ENCODE data around the gene ZNF865.

The ZNF865 gene

DNA sequence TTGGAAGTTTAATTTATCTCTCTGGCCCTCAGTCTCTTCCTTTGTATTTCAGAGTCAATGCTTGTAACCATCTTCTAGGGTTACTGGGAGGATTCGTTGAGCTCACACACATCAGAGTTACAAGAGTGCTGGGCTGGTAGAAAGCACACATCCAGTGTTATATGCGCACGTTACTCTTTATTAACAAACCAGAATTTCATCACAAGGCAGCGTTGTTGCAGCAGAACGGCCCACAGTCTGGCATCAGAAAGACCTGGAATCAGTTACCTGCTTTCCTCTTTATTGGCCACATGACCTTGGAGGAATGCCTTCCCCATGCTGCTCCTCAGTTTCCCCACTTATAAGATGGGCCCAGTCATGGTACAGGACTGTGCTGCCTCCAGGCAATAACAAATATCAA is 3.9 kb downstream of the ZNF865 start:
- DNase-seq, result no peak

DNA sequence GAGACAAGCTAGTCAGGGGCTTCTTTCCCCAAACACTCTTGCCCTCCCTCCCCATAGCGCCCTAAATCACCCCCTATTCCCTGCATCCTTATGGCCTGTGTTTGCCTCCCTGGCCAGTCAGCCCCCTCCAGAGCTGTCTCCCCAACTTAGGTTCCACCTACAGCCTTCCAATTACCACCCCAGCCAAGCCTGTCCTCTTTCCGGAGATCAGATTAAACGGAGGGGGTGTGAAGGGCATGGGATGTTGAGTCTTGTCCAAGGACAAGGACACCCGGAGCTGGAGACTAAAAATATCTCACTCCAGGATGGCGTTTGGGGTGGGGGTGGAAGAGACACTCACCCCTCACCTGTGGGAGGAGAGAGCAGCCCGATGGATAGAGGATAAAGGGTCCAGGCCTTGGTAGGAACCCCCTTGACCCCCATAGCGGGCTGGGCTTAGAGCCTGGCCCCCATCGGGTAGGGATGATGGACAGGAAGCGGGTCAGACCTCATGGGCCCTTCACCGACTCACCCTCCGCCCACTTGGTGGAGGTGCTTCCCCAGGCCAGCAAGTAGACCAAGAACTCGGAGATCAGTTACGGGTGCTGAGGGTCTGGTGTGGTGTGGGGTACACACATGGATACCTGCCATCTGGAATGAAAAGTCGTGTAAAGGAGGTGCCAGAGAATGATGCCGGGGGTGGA is 6.0 kb downstream of the ZNF865 start:
- DNase-seq, result no peak

- no peak for DNase-seq
Measured at GRCh38 chr19:55611983-55612645, 6.7 kb downstream of the ZNF865 start.

DNA sequence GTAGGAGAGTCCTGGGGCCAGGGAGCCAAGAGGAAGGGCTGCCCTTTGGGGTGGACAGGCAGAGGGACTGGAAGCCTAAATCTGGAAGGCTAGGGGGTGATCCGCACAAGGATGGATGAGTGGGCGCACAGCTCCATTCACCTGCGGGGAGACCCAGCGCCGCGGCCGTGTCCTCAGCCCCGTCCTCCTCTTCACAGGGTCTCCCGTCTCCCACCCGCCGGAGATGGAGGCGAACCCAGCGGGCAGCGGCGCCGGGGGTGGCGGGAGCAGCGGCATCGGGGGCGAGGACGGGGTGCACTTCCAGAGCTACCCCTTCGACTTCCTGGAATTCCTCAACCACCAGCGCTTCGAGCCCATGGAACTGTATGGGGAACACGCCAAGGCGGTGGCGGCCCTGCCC is 7.9 kb downstream of the ZNF865 start:
- no peak for DNase-seq

DNA sequence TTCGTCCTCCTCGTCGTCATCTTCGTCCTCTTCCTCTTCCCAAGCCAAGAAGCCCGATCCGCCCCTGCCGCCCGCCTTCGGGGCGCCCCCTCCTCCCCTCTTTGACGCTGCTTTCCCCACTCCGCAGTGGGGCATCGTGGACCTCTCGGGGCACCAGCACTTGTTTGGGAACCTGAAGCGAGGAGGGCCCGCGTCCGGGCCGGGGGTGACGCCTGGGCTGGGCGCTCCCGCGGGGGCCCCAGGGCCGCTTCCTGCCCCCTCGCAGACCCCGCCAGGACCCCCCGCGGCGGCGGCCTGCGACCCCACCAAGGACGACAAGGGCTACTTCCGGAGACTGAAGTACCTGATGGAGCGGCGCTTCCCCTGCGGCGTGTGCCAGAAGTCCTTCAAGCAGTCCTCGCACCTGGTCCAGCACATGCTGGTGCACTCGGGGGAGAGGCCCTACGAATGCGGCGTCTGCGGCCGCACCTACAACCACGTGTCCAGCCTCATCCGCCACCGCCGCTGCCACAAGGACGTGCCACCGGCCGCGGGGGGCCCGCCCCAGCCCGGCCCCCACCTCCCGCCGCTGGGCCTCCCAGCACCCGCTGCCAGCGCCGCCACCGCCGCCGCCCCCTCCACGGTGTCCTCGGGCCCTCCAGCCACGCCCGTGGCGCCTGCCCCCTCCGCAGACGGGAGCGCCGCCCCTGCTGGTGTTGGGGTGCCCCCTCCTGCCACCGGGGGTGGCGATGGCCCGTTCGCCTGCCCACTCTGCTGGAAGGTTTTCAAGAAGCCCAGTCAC is 8.7 kb downstream of the ZNF865 start:
- DNase-seq, result no peak

- no peak for DNase-seq
Measured at GRCh38 chr19:55614711-55615542, 9.5 kb downstream of the ZNF865 start.

DNA sequence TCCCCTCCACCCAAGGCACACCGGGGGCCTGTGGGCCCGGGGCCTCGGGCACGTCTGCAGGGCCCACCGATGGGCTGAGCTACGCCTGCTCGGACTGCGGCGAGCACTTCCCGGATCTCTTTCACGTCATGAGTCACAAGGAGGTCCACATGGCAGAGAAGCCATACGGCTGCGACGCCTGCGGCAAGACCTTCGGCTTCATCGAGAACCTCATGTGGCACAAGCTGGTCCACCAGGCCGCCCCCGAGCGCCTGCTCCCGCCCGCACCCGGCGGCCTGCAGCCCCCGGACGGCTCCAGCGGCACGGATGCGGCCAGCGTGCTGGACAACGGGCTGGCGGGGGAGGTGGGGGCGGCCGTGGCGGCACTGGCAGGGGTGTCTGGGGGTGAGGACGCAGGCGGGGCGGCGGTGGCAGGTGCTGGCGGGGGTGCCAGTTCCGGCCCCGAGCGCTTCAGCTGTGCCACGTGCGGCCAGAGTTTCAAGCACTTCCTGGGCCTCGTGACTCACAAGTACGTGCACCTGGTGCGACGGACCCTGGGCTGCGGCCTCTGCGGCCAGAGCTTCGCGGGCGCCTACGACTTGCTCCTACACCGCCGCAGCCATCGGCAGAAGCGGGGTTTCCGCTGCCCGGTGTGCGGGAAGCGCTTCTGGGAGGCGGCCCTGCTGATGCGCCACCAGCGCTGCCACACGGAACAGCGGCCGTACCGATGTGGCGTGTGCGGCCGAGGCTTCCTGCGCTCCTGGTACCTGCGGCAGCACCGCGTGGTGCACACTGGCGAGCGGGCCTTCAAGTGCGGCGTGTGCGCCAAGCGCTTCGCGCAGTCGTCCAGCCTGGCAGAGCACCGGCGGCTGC is 10.3 kb downstream of the ZNF865 start:
- no peak for DNase-seq

GRCh38 chr19:55616395-55616875 is 11.0 kb downstream of the ZNF865 start:
- no peak for DNase-seq

- no peak for DNase-seq
Measured at GRCh38 chr19:55617426-55617825, 12.0 kb downstream of the ZNF865 start.

- no peak for DNase-seq
Measured at GRCh38 chr19:55618426-55618825, 13.0 kb downstream of the ZNF865 start.

DNA sequence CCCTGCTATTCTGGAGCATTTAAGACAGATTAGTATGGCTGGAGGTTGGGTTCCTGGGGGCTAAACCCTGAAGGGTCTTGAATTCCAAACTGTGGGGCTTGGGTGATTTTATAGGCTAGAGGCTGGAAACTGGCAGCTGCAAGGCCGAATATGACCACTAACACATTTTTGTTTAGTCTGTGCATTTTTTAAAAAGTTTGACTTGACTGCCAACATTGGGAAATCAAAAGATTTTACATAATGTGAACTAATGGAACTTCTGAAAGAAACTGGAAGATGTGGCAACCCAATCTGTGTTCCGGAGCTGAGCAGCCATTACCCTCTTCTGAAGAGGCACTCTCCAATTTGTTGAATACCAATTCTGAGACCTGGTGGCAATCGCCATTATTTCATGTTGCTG is 13.8 kb downstream of the ZNF865 start:
- no peak for DNase-seq

DNA sequence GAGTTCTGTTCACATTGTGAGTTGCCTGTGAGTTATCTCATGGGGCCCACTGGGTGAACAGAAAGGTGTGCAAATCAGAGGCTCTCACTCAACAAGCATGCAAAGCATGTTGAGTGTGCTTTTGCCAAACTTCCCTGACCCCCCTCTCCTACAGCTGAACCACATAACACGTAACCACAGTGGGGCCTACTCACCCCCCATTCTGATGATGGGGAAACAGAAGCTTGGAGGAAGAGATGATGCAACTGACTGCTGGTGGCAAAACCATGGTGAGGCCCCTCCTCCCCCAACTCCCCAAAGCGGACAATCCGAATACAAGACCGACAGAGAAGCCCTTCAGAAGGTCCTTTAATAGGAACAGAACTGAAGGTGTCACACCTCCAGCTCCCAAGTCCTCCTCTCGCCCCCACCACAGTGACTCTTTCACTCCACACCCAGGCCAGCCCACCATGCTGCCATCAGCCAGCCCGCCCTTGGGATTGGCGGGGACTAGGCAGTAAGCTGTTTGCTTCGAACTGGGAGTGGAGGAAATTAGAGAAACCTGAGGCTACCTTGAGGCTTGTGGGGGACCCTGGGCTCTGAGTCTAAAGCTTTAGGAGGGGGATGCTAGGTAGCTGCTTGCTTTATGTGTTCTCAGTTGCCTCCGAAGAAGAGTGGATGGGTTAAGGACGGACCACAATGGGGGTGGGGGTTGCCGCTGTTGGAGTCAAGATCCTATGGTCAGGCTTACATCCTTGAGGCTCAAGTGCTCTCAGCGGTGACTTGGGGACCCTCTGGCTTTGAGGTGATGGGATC is 15.2 kb downstream of the ZNF865 start:
- DNase-seq, result no peak

DNA sequence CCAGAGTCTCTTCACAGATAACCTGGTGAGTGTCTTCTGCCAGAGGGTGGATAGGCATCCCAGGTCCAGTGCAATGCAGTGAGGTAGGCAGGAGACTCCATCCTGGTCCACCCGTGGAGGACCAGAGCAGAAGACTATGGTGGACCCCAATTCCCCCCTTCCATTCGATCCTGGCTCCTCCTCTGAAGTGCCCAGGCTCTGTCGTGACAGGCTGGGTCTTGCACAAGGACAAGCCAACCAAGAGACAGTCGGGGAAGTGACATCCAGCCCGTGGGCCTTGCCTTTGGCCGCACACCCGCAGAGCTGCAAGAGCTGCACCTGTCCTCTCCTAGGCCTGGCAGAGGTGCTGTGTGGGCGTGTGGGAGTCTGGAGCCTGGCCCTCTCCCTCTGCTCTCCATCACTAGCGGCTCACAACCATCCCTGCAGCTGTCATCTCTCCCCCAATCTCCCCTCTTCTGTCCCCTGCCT is 15.8 kb downstream of the ZNF865 start:
- no peak for DNase-seq

- DNase-seq, result no peak
Measured at GRCh38 chr19:55621673-55622231, 16.3 kb downstream of the ZNF865 start.

- no peak for DNase-seq
Measured at GRCh38 chr19:55622242-55622969, 17.0 kb downstream of the ZNF865 start.

DNA sequence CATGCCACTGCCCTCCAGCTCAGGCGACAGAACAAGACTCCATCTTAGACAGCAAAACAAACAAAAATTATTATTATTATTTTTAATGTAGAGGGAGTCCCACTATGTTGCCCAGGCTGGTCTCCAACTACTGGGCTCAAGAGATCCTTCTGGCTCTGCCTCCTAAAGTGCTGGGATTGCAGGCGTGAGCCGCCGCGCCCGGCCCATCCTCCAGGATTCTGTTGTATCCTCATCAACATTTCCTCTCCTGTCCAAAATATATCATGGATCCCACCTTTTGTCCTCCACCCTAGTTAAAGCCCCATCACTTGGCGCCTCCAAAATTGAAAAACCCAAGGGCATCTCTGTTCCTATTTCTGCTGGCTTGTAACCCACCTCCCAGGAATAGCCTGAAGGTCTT is 17.7 kb downstream of the ZNF865 start:
- no peak for DNase-seq

- no peak for DNase-seq
Measured at GRCh38 chr19:55623561-55623960, 18.1 kb downstream of the ZNF865 start.

GRCh38 chr19:55624109-55625003 is 18.9 kb downstream of the ZNF865 start, which contains the start of gene ZNF784:
Gene ZNF784, minus strand, starts transcription at chr19:55624566. Its CDS starts 5 bp downstream, at chr19:55624561.
- DNase-seq, result peak; percentile 50

- DNase-seq, result no peak
Measured at GRCh38 chr19:55625004-55625326, 19.5 kb downstream of the ZNF865 start.
